K562 (cell line): ENCODE measurements around the gene TTC32. TPM values are rescaled to one million over a fixed set of nuclear protein-coding genes. Genes with fewer than 3 reads are reported as not detected.

Source experiments
- CUX1 ChIP-seq: fragments of 200-800 bp; sonication (Bioruptor generic); IDR thresholded peaks from 2 replicates; pipeline ENCODE4 v1.6.1; 2016; ENCODE audit warnings: missing genetic modification characterization, missing compliant biosample characterization
- E2F1 ChIP-seq: sonication (generic); formaldehyde crosslinking; IDR thresholded peaks from 2 replicates; pipeline ENCODE4 v1.8.1; 2023; ENCODE audit warnings: mild to moderate bottlenecking, missing genetic modification reagents, moderate library complexity
- ELF2 ChIP-seq: fragments of 250-450 bp; sonication (Bioruptor Pico); IDR thresholded peaks from 2 replicates; pipeline ENCODE4 v1.5.0; 2021; ENCODE audit warnings: mild to moderate bottlenecking
- KLF1 ChIP-seq: fragments of 450-650 bp; IDR thresholded peaks from 2 replicates; pipeline ENCODE4 v1.6.1; 2016; ENCODE audit warnings: missing genetic modification characterization, missing compliant biosample characterization
- MCM7 ChIP-seq, 2 experiments: fragments of 450-650 bp; IDR thresholded peaks; 2 replicates each; pipeline ENCODE4 v1.6.1; 2016 to 2018
- POLR2A ChIP-seq: fragments of 450-650 bp; conservative IDR thresholded peaks from 2 replicates; pipeline ENCODE4 v1.6.1; 2016
- RBBP5 ChIP-seq: fragments of 200-600 bp; sonication (generic); IDR thresholded peaks from 2 replicates; pipeline ENCODE4 v1.6.1; 2012; ENCODE audit warnings: borderline replicate concordance, mild to moderate bottlenecking, low read length, control low read depth, inconsistent platforms; ENCODE audit not compliant: insufficient read depth, poor library complexity, severe bottlenecking
- RNF219 ChIP-seq: fragments of 250-450 bp; sonication (Bioruptor Pico); IDR thresholded peaks from 2 replicates; pipeline ENCODE4 v1.5.0; 2022; ENCODE audit warnings: mild to moderate bottlenecking
- SOX6 ChIP-seq: fragments of 450-650 bp; IDR thresholded peaks from 2 replicates; pipeline ENCODE4 v1.6.1; 2014; ENCODE audit warnings: mild to moderate bottlenecking
- ZBTB2 ChIP-seq: fragments of 450-650 bp; IDR thresholded peaks from 2 replicates; pipeline ENCODE4 v1.6.1; 2016; ENCODE audit warnings: antibody characterized with exemption
- ZBTB49 ChIP-seq: sonication (generic); formaldehyde crosslinking; IDR thresholded peaks from 2 replicates; pipeline ENCODE4 v1.8.0; 2022; ENCODE audit warnings: missing genetic modification reagents, mild to moderate bottlenecking, borderline replicate concordance
- ZNF347 ChIP-seq: fragments of 450-650 bp; formaldehyde crosslinking; IDR thresholded peaks from 2 replicates; pipeline ENCODE4 v1.4.0; 2020; ENCODE audit warnings: low read depth, mild to moderate bottlenecking, moderate library complexity
- ZNF586 ChIP-seq: fragments of 450-650 bp; formaldehyde crosslinking; conservative IDR thresholded peaks from 2 replicates; pipeline ENCODE4 v1.4.0; 2020; ENCODE audit warnings: mild to moderate bottlenecking, moderate library complexity
- polyA plus RNA-seq, 8 experiments: library from polyadenylated mRNA; depleted of rRNA in 4 of 8; stranded (reverse) in 5 of 8; unstranded in 3 of 8; fragments of >200 nt; fragmentation: Nextera tagmentation in 2 of 8; fragmentation: Illumina TruSeq in 1 of 8; extraction: Ambion mirVana in 2 of 8; extraction: Trizol in 1 of 8; gene quantifications; 2 replicates each; pipeline versions ENCODE4 v1.2.1 to v1.2.3, GENCODE V29; 2011 to 2014; ENCODE audit warnings: inconsistent platforms in 1 of 8, missing spikeins in 1 of 8
- total RNA-seq, 7 experiments: library from RNA; depleted of rRNA in 6 of 7; stranded (reverse); fragments of >200 nt in 6 of 7; fragmentation: Illumina TruSeq in 2 of 7; extraction: Trizol in 2 of 7; gene quantifications; 2 replicates each; pipeline versions ENCODE4 v1.2.1 to v1.2.3, GENCODE V29; 2011 to 2021; ENCODE audit warnings: low replicate concordance in 1 of 7

Gene TTC32
- total and polyA plus RNA-seq, 9 of the 15 experiments (the other 6 are each of a cell fraction or from before 2014, with no cell fraction given) = 27.6 to 71.4 (median 52.6) TPM

GRCh38 chr2:19901442-19902215 is at the start of gene TTC32 (continued):
- TF ChIP-seq ZBTB49 (CRISPR knock-in tag) (no peak), RBBP5 (peak; percentile 95), CUX1 (no peak), ZBTB2 (peak; percentile 80), SOX6 (peak; percentile 66; the same call in 1 of the 2 replicates), POLR2A (peak; percentile 96), ELF2 (CRISPR knock-in tag) (peak; percentile 53; the same call in 1 of the 2 replicates), RNF219 (CRISPR knock-in tag) (no peak), MCM7 (IDR thresholded peaks at IDR 0.05) (no peak), ZNF347 (CRISPR knock-in tag) (no peak), KLF1 (tag) (no peak), E2F1 (CRISPR knock-in tag) (peak; percentile 9), ZNF586 (CRISPR knock-in tag) (no peak)
